H1 (cell line): ENCODE data around the gene CAPN3. TPM values are rescaled to one million over a fixed set of nuclear protein-coding genes. Genes with fewer than 3 reads are reported as not detected.

ENCODE experiments used
- BRCA1 ChIP-seq: IDR thresholded peaks from 2 replicates; pipeline ENCODE4 v1.6.1; 2012; ENCODE audit warnings: low read depth, low read length, improper control_type of control experiment
- FOSL1 ChIP-seq: IDR thresholded peaks from 2 replicates; pipeline ENCODE4 v1.6.1; 2011; ENCODE audit warnings: mild to moderate bottlenecking, low read depth, low read length, moderate library complexity; ENCODE audit not compliant: insufficient read depth
- GABPA ChIP-seq: IDR thresholded peaks from 2 replicates; pipeline ENCODE4 v1.6.1; 2011; ENCODE audit warnings: mild to moderate bottlenecking, low read length, moderate library complexity, borderline replicate concordance; ENCODE audit not compliant: insufficient read depth
- JUN ChIP-seq: IDR thresholded peaks from 2 replicates; pipeline ENCODE4 v1.6.1; 2011; ENCODE audit warnings: low read depth, mild to moderate bottlenecking, improper control_type of control experiment, low read length
- KDM1A ChIP-seq: fragments of 200-600, 300-600 bp; sonication (generic); IDR thresholded peaks from 2 replicates; pipeline ENCODE4 v1.7.1; 2016; ENCODE audit warnings: mild to moderate bottlenecking, low read length, borderline replicate concordance
- MAFK ChIP-seq: IDR thresholded peaks from 2 replicates; pipeline ENCODE4 v1.6.1; 2012; ENCODE audit warnings: low read depth, mild to moderate bottlenecking, improper control_type of control experiment, low read length
- PHF8 ChIP-seq: fragments of 200-600 bp; sonication (generic); conservative IDR thresholded peaks from 2 replicates; pipeline ENCODE4 v1.7.1; 2012; ENCODE audit warnings: low read depth, mild to moderate bottlenecking, inconsistent platforms, low read length, moderate library complexity
- POLR2AphosphoS5 ChIP-seq: IDR thresholded peaks from 2 replicates; pipeline ENCODE4 v1.6.1; 2011; ENCODE audit warnings: low read depth, low read length
- SP2 ChIP-seq: IDR thresholded peaks from 2 replicates; pipeline ENCODE4 v1.6.1; 2012; ENCODE audit warnings: mild to moderate bottlenecking, low read length, inconsistent platforms
- TAF1 ChIP-seq: IDR thresholded peaks from 2 replicates; pipeline ENCODE4 v1.6.1; 2011; ENCODE audit warnings: mild to moderate bottlenecking, low read depth, low read length
- polyA plus RNA-seq, 7 experiments: library from polyadenylated mRNA; depleted of rRNA in 3 of 7; stranded (reverse) in 5 of 7; unstranded in 2 of 7; fragments of >200 nt in 5 of 7; fragments of 200-250 nt in 2 of 7; gene quantifications; 1 replicate in 5 of 7; 2 replicates in 1 of 7; 4 replicates in 1 of 7; pipeline versions ENCODE4 v1.2.1 to v1.2.3, GENCODE V29; 2011 to 2013; ENCODE audit warnings: missing spikeins in 2 of 7, mixed read lengths in 2 of 7
- total RNA-seq: library from RNA; stranded (reverse); fragmentation: NEBNext Ultra II Directional; extraction: Animal tissue kit (Norgen Biotek cat#: 25700); gene quantifications from 2 replicates; pipeline ENCODE4 v1.2.1, GENCODE V29; 2021
- TF ChIP-seq, protein P1 (sequence below): fragments of 300-600 bp; sonication (generic); IDR thresholded peaks from 2 replicates; pipeline ENCODE4 v1.7.1; 2012; ENCODE audit warnings: low read length, moderate library complexity, mild to moderate bottlenecking, inconsistent platforms; ENCODE audit not compliant: insufficient replicate concordance
- TF ChIP-seq, protein P2 (sequence below): IDR thresholded peaks from 2 replicates; pipeline ENCODE4 v1.6.1; 2012; ENCODE audit warnings: inconsistent platforms

The CAPN3 gene
- total and polyA plus RNA-seq, 2 of the 8 experiments (the other 6 are each of a cell fraction or from before 2014, with no cell fraction given): 0.80 to 2.1 TPM

DNA sequence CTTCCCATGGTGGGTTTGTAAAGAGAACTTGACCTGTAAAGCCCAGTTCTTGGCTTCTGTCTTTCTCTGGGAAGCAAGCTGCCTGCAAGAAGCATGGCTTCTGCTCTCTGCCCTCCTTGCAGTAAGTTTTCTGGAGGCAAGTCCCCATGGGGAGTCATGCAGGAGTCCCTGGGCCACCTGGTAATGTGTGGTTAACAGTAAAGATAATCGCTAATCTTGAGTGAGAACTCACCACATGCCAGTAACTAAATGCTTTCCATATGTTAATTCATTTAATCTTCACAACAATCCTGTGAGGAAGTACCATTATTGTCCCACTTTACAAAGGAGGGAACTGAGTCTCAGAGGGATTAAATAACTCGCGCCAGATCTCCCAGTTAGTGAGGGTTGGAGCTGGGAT is 4.2 kb downstream of the CAPN3 start (continued):
- TF ChIP-seq, protein P1, sequence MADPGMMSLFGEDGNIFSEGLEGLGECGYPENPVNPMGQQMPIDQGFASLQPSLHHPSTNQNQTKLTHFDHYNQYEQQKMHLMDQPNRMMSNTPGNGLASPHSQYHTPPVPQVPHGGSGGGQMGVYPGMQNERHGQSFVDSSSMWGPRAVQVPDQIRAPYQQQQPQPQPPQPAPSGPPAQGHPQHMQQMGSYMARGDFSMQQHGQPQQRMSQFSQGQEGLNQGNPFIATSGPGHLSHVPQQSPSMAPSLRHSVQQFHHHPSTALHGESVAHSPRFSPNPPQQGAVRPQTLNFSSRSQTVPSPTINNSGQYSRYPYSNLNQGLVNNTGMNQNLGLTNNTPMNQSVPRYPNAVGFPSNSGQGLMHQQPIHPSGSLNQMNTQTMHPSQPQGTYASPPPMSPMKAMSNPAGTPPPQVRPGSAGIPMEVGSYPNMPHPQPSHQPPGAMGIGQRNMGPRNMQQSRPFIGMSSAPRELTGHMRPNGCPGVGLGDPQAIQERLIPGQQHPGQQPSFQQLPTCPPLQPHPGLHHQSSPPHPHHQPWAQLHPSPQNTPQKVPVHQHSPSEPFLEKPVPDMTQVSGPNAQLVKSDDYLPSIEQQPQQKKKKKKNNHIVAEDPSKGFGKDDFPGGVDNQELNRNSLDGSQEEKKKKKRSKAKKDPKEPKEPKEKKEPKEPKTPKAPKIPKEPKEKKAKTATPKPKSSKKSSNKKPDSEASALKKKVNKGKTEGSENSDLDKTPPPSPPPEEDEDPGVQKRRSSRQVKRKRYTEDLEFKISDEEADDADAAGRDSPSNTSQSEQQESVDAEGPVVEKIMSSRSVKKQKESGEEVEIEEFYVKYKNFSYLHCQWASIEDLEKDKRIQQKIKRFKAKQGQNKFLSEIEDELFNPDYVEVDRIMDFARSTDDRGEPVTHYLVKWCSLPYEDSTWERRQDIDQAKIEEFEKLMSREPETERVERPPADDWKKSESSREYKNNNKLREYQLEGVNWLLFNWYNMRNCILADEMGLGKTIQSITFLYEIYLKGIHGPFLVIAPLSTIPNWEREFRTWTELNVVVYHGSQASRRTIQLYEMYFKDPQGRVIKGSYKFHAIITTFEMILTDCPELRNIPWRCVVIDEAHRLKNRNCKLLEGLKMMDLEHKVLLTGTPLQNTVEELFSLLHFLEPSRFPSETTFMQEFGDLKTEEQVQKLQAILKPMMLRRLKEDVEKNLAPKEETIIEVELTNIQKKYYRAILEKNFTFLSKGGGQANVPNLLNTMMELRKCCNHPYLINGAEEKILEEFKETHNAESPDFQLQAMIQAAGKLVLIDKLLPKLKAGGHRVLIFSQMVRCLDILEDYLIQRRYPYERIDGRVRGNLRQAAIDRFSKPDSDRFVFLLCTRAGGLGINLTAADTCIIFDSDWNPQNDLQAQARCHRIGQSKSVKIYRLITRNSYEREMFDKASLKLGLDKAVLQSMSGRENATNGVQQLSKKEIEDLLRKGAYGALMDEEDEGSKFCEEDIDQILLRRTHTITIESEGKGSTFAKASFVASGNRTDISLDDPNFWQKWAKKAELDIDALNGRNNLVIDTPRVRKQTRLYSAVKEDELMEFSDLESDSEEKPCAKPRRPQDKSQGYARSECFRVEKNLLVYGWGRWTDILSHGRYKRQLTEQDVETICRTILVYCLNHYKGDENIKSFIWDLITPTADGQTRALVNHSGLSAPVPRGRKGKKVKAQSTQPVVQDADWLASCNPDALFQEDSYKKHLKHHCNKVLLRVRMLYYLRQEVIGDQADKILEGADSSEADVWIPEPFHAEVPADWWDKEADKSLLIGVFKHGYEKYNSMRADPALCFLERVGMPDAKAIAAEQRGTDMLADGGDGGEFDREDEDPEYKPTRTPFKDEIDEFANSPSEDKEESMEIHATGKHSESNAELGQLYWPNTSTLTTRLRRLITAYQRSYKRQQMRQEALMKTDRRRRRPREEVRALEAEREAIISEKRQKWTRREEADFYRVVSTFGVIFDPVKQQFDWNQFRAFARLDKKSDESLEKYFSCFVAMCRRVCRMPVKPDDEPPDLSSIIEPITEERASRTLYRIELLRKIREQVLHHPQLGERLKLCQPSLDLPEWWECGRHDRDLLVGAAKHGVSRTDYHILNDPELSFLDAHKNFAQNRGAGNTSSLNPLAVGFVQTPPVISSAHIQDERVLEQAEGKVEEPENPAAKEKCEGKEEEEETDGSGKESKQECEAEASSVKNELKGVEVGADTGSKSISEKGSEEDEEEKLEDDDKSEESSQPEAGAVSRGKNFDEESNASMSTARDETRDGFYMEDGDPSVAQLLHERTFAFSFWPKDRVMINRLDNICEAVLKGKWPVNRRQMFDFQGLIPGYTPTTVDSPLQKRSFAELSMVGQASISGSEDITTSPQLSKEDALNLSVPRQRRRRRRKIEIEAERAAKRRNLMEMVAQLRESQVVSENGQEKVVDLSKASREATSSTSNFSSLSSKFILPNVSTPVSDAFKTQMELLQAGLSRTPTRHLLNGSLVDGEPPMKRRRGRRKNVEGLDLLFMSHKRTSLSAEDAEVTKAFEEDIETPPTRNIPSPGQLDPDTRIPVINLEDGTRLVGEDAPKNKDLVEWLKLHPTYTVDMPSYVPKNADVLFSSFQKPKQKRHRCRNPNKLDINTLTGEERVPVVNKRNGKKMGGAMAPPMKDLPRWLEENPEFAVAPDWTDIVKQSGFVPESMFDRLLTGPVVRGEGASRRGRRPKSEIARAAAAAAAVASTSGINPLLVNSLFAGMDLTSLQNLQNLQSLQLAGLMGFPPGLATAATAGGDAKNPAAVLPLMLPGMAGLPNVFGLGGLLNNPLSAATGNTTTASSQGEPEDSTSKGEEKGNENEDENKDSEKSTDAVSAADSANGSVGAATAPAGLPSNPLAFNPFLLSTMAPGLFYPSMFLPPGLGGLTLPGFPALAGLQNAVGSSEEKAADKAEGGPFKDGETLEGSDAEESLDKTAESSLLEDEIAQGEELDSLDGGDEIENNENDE: no peak
- TF ChIP-seq KDM1A: no peak
- TF ChIP-seq GABPA: no peak
- no peak for TF ChIP-seq TAF1
- TF ChIP-seq PHF8: no peak
- TF ChIP-seq, protein P2, sequence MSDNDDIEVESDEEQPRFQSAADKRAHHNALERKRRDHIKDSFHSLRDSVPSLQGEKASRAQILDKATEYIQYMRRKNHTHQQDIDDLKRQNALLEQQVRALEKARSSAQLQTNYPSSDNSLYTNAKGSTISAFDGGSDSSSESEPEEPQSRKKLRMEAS: peak; percentile 56; the same call in 1 of the 2 replicates
- peak; percentile 87 for TF ChIP-seq BRCA1
- no peak for TF ChIP-seq POLR2AphosphoS5
- no peak for TF ChIP-seq SP2
- TF ChIP-seq MAFK: no peak
- no peak for TF ChIP-seq JUN
- no peak for TF ChIP-seq FOSL1
